Subcutaneous abdominal adipose tissue (tissue), 5 donors: ENCODE data around the gene NCEH1.
A peak's percentile ranks its signal among the peaks of the same experiment; 100 is the strongest.

Source experiments
- H3K27ac ChIP-seq: one replicate; pipeline ENCODE4 v1.7.0; 2013; ENCODE audit warnings: low read depth, mild to moderate bottlenecking, inconsistent platforms, low read length, moderate library complexity
- H3K27me3 ChIP-seq, 5 donors: one replicate each; pipeline ENCODE4 v1.7.0; 2013; ENCODE audit warnings: low read length in 5 of 5, inconsistent platforms in 1 of 5; ENCODE audit not compliant: control insufficient read depth in 5 of 5, insufficient read depth in 4 of 5
- H3K36me3 ChIP-seq, 5 donors: one replicate each; pipeline ENCODE4 v1.7.0; 2013; ENCODE audit warnings: low read length in 5 of 5; ENCODE audit not compliant: control insufficient read depth in 5 of 5, insufficient read depth in 5 of 5
- H3K4me1 ChIP-seq, 5 donors: one replicate each; pipeline ENCODE4 v1.7.0; 2013; ENCODE audit warnings: low read length in 5 of 5, mild to moderate bottlenecking in 3 of 5, moderate library complexity in 1 of 5; ENCODE audit not compliant: control insufficient read depth in 5 of 5, insufficient read depth in 5 of 5
- H3K4me3 ChIP-seq, 5 donors: one replicate each; pipeline ENCODE4 v1.7.0; 2013; ENCODE audit warnings: low read length in 5 of 5, low read depth in 1 of 5
- H3K9ac ChIP-seq, 5 donors: one replicate each; pipeline ENCODE4 v1.7.0; 2013; ENCODE audit warnings: low read length in 5 of 5, mild to moderate bottlenecking in 4 of 5, moderate library complexity in 3 of 5
- H3K9me3 ChIP-seq, 5 donors: one replicate each; pipeline ENCODE4 v1.7.0; 2013; ENCODE audit warnings: low read length in 5 of 5; ENCODE audit not compliant: control insufficient read depth in 5 of 5
- donor health status: healthy.
- donor health status: healthy.
- donor health status: healthy.
- donor health status: healthy.
- donor health status: healthy.

The NCEH1 gene

GRCh38 chr3:172591876-172592771, 118.7 kb downstream of the NCEH1 start:
- H3K4me1 ChIP-seq: peaks cover 8 to 40% (median 22%) of the 10 kb centered on the region in 5 donors
- H3K9me3 ChIP-seq: no peaks in the 10 kb centered on the region
- H3K27ac ChIP-seq: no peak overlapping the region
- H3K9ac ChIP-seq: no peak overlapping the region
- no peak overlapping the region for H3K4me3 ChIP-seq
- H3K27me3 ChIP-seq: no peaks in the 10 kb centered on the region
- H3K36me3 ChIP-seq: no peaks in the 10 kb centered on the region

- peaks cover 6 to 50% (median 29%) of the 10 kb centered on the region in 5 donors for H3K4me1 ChIP-seq
- no peaks in the 10 kb centered on the region for H3K36me3 ChIP-seq
- no peak overlapping the region for H3K4me3 ChIP-seq
- H3K27me3 ChIP-seq: no peaks in the 10 kb centered on the region
- H3K9ac ChIP-seq: no peak overlapping the region
- no peaks in the 10 kb centered on the region for H3K9me3 ChIP-seq
- no peak overlapping the region for H3K27ac ChIP-seq
Observed at GRCh38 chr3:172591125-172591605, 119.7 kb downstream of the NCEH1 start.

DNA sequence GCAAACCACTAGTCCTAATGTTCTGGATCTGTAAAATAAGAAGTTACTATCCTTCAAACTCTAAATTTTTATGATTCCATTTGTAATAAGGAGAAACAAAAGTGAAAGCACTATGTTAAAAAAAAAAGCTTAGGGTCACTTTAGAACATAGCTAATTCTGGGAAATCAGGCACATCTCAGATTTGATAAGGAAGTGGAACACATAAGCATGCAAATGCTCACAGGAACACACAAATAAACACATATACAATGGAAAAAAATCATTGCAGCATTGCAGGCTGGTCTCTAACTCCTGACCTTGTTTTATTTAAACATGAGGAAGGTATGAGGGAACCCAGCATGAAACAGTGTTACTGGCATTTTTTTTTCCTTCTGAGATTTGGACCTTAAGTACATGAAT, 124.4 kb downstream of the NCEH1 start:
- peak overlapping the region in 2 of 5 donors; percentile 13 to 66 for H3K9ac ChIP-seq
- H3K4me3 ChIP-seq: peak overlapping the region in 1 of 5 donors; percentile 34
- H3K4me1 ChIP-seq: peaks cover 0 to 36% (median 24%) of the 10 kb centered on the region in 5 donors
- no peaks in the 10 kb centered on the region for H3K9me3 ChIP-seq
- H3K27ac ChIP-seq: peak overlapping the region; percentile 81
- H3K36me3 ChIP-seq: no peaks in the 10 kb centered on the region
- H3K27me3 ChIP-seq: no peaks in the 10 kb centered on the region

DNA sequence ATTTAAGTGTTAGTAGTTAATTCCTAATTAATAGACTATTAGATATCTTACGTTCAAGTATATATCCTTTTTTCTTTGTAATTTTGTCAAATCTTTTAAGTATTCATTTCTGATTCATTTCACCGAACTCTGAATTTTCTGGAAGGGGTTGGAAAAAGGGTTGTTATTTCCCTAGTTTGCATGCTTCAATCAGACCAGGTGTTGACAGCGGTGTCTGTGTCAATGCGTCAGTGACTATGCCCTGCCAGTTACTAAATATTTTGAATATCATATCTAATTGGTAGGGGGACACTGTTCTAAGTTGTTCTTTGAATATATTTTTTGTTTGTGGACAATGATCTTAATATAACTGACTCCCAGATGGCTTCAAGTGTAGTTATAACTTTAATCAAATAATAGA, 124.9 kb downstream of the NCEH1 start:
- Histone ChIP-seq H3K9ac (no peak overlapping the region), H3K4me3 (peak overlapping the region in 1 of 5 donors; percentile 34), H3K36me3 (no peaks in the 10 kb centered on the region), H3K9me3 (no peaks in the 10 kb centered on the region), H3K27ac (peak overlapping the region; percentile 81), H3K4me1 (peaks cover 0 to 40% (median 24%) of the 10 kb centered on the region in 5 donors), H3K27me3 (no peaks in the 10 kb centered on the region)

DNA sequence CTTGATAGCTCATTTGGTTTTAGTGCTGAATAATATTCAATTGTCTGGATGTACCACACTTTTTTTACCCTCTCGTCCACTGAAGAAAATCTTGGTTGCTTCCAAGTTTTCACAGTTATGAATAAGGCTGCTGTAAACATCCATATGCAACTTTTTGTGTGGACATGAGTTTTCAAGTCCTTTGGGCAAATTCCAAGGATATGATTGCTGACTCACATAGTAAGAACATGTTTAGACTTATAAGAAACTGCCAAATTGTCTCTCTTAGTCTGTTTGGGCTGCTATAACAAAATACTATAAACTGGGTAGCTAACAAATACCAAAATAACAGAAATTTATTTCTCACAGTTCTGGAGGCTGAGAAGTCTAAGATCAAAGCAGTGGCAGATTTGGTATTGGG, 128.2 kb downstream of the NCEH1 start:
- no peak overlapping the region for H3K9ac ChIP-seq
- H3K9me3 ChIP-seq: no peaks in the 10 kb centered on the region
- H3K27ac ChIP-seq: no peak overlapping the region
- no peaks in the 10 kb centered on the region for H3K36me3 ChIP-seq
- no peaks in the 10 kb centered on the region for H3K27me3 ChIP-seq
- no peak overlapping the region for H3K4me3 ChIP-seq
- peaks cover 0 to 64% (median 33%) of the 10 kb centered on the region in 5 donors for H3K4me1 ChIP-seq

DNA sequence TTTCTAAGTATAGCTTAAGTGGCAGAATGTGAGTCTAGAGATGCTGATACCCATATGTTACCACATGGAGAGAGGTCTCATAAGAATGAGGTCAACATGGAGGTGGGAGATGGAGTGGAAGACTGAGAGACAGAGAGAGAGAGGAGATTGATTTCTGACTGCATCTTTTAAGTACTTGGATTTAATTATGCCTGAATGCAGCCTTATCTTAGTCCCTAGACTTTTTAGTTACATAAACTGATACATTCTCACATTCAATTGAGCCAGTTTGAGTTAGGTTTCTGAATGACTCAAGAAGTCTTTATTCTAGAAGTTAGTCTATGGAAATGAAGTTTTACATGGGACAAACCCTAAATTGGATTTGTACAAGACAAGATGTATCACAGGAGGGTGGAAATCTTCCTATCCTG, 129.1 kb downstream of the NCEH1 start:
- no peaks in the 10 kb centered on the region for H3K27me3 ChIP-seq
- H3K36me3 ChIP-seq: no peaks in the 10 kb centered on the region
- peaks cover 0 to 63% (median 31%) of the 10 kb centered on the region in 5 donors for H3K4me1 ChIP-seq
- no peak overlapping the region for H3K9ac ChIP-seq
- no peak overlapping the region for H3K4me3 ChIP-seq
- no peaks in the 10 kb centered on the region for H3K9me3 ChIP-seq
- no peak overlapping the region for H3K27ac ChIP-seq

DNA sequence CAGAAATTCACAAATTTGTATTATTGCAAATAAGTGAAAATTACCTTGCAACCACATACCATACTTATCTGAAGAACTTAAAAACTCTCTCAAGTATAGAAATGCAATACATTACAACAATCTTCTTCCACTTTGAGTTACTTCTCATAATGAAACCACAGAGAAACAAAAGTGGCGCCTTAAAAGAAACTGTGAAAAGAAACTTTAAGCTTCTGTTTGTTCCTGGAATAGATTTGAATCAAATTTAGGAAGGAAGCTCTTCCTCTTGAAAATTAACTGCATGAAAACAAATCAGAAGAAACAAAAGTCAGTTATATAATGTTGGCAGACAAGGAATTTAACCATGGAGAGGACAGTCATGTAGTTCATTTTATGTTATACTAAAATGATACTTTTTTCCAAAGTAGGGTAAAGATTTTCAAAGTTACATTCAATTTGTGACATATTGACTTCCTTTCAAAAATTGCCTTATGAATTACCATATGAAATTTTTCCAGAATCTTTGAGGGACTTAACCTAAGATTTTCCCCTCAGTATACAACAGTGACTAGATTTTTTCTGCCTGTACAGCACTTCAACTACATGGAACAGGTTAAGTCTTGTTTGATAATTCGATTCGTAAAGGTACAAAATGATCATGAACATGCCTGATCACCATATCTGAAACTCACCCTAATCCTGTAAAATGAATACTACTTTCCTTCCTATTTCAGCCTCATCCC, 130.0 kb downstream of the NCEH1 start:
- Histone ChIP-seq H3K4me3 (no peak overlapping the region), H3K9ac (no peak overlapping the region), H3K27ac (peak overlapping the region; percentile 43), H3K4me1 (peaks cover 0 to 54% (median 22%) of the 10 kb centered on the region in 5 donors), H3K9me3 (no peaks in the 10 kb centered on the region), H3K27me3 (no peaks in the 10 kb centered on the region), H3K36me3 (no peaks in the 10 kb centered on the region)
